Panc1 (cell line): ENCODE measurements around the gene TIPRL.

Experiments used
- POLR2AphosphoS5 ChIP-seq: IDR thresholded peaks from 2 replicates; pipeline ENCODE4 v1.6.1; 2012; ENCODE audit warnings: mild to moderate bottlenecking, low read depth, low read length, moderate library complexity
- TF ChIP-seq, protein P1 (sequence below): fragments of 450-650 bp; IDR thresholded peaks from 2 replicates; pipeline ENCODE4 v1.5.1; 2017; ENCODE audit warnings: mild to moderate bottlenecking
- TF ChIP-seq, protein P2 (sequence below), 2 experiments: IDR thresholded peaks; 2 replicates each; pipeline ENCODE4 v1.6.1; 2011 to 2012; ENCODE audit warnings: low read depth in 2 of 2, control low read depth in 1 of 2, low read length in 1 of 2, mild to moderate bottlenecking in 1 of 2, moderate library complexity in 1 of 2; ENCODE audit not compliant: insufficient read depth in 1 of 2

DNA sequence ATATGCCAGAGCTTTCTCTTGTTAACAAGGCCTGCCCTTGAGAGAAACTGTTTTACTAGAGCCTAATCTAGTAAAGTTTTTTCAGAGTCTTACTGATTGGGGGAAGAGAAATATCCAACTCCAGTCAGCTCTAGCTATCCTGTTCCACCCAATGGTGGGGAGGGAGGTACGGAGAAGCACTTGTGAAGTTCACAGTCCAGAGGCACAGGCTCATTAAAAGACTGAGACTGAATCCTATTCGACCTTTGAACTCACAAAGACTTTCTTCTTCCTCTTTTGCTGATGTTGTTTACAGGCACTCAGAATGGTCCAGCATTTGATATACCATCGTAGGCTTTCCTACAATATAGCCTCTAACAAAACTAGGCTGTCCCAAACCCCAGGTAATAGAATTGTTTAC is 31.6 kb downstream of the TIPRL start:
- TF ChIP-seq, protein P1, sequence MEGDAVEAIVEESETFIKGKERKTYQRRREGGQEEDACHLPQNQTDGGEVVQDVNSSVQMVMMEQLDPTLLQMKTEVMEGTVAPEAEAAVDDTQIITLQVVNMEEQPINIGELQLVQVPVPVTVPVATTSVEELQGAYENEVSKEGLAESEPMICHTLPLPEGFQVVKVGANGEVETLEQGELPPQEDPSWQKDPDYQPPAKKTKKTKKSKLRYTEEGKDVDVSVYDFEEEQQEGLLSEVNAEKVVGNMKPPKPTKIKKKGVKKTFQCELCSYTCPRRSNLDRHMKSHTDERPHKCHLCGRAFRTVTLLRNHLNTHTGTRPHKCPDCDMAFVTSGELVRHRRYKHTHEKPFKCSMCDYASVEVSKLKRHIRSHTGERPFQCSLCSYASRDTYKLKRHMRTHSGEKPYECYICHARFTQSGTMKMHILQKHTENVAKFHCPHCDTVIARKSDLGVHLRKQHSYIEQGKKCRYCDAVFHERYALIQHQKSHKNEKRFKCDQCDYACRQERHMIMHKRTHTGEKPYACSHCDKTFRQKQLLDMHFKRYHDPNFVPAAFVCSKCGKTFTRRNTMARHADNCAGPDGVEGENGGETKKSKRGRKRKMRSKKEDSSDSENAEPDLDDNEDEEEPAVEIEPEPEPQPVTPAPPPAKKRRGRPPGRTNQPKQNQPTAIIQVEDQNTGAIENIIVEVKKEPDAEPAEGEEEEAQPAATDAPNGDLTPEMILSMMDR: no peak
- TF ChIP-seq, protein P2, sequence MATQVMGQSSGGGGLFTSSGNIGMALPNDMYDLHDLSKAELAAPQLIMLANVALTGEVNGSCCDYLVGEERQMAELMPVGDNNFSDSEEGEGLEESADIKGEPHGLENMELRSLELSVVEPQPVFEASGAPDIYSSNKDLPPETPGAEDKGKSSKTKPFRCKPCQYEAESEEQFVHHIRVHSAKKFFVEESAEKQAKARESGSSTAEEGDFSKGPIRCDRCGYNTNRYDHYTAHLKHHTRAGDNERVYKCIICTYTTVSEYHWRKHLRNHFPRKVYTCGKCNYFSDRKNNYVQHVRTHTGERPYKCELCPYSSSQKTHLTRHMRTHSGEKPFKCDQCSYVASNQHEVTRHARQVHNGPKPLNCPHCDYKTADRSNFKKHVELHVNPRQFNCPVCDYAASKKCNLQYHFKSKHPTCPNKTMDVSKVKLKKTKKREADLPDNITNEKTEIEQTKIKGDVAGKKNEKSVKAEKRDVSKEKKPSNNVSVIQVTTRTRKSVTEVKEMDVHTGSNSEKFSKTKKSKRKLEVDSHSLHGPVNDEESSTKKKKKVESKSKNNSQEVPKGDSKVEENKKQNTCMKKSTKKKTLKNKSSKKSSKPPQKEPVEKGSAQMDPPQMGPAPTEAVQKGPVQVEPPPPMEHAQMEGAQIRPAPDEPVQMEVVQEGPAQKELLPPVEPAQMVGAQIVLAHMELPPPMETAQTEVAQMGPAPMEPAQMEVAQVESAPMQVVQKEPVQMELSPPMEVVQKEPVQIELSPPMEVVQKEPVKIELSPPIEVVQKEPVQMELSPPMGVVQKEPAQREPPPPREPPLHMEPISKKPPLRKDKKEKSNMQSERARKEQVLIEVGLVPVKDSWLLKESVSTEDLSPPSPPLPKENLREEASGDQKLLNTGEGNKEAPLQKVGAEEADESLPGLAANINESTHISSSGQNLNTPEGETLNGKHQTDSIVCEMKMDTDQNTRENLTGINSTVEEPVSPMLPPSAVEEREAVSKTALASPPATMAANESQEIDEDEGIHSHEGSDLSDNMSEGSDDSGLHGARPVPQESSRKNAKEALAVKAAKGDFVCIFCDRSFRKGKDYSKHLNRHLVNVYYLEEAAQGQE (IDR thresholded peaks at IDR 0.05; ENCODE audit: insufficient read depth in 1 of 2, low read depth in 2 of 2, low read length in 1 of 2): no peak
- TF ChIP-seq POLR2AphosphoS5: no peak
